CD4-positive, alpha-beta T cell treated with Interleukin-6 at 100 ng/mL for 8 hours (primary cell): ENCODE measurements around the gene POLD2.
A peak's percentile ranks its signal among the peaks of the same experiment; 100 is the strongest.

Experiments used
- DNase-seq: peaks from one replicate; pipeline ENCODE4 v3.0.0-alpha.2; 2020; ENCODE audit warnings: mixed read lengths, low spot score

Gene POLD2

GRCh38 chr7:44113764-44114354 lies 9.5 kb downstream of the POLD2 start:
- DNase-seq, result no peak

GRCh38 chr7:44112997-44113763 lies 10.2 kb downstream of the POLD2 start:
- no peak for DNase-seq

GRCh38 chr7:44112231-44112996 lies 10.9 kb downstream of the POLD2 start:
- DNase-seq, result no peak

- DNase-seq, result no peak
Measured at GRCh38 chr7:44111761-44112160, 11.6 kb downstream of the POLD2 start.

GRCh38 chr7:44110719-44111635 lies 12.4 kb downstream of the POLD2 start:
- DNase-seq, result no peak

GRCh38 chr7:44109991-44110390 lies 13.4 kb downstream of the POLD2 start:
- DNase-seq, result no peak

- DNase-seq, result no peak
Measured at GRCh38 chr7:44108768-44109750, 14.3 kb downstream of the POLD2 start.

- DNase-seq, result no peak
Measured at GRCh38 chr7:44107961-44108767, 15.2 kb downstream of the POLD2 start.

GRCh38 chr7:44107116-44107960 lies 16.0 kb downstream of the POLD2 start:
- no peak for DNase-seq

GRCh38 chr7:44106311-44107065 lies 16.9 kb downstream of the POLD2 start:
- no peak for DNase-seq

- no peak for DNase-seq
Measured at GRCh38 chr7:44105832-44106231, 17.5 kb downstream of the POLD2 start.

- DNase-seq, result no peak
Measured at GRCh38 chr7:44104860-44105771, 18.2 kb downstream of the POLD2 start.

- DNase-seq, result peak; percentile 18
Measured at GRCh38 chr7:44103923-44104859, 19.2 kb downstream of the POLD2 start, which contains the start of gene AEBP1. Gene AEBP1, plus strand, starts transcription at chr7:44104345. Its CDS starts 321 bp downstream, at chr7:44104666.

GRCh38 chr7:44103566-44103922 lies 19.8 kb downstream of the POLD2 start:
- DNase-seq, result no peak

GRCh38 chr7:44102846-44103565 lies 20.3 kb downstream of the POLD2 start:
- no peak for DNase-seq
